Colonic mucosa (tissue), 4 donors: ENCODE data around the gene CDK6. TPM values are rescaled to one million over a fixed set of nuclear protein-coding genes. Genes with fewer than 3 reads are reported as not detected.

Source experiments
- DNase-seq: peaks from one replicate; pipeline ENCODE4 v3.0.0-alpha.2; 2020
- H3K27ac ChIP-seq: fragments of 200-600 bp; one replicate; pipeline ENCODE4 v1.8.0; 2021
- H3K27me3 ChIP-seq: fragments of 200-600 bp; one replicate; pipeline ENCODE4 v1.8.0; 2021
- H3K36me3 ChIP-seq: fragments of 200-600 bp; one replicate; pipeline ENCODE4 v1.8.0; 2021
- H3K4me1 ChIP-seq: fragments of 200-600 bp; one replicate; pipeline ENCODE4 v1.8.0; 2021; ENCODE audit warnings: mild to moderate bottlenecking
- H3K4me3 ChIP-seq: fragments of 200-600 bp; one replicate; pipeline ENCODE4 v1.8.0; 2021
- H3K9ac ChIP-seq, 2 donors: one replicate each; pipeline ENCODE4 v1.7.0; 2013; ENCODE audit warnings: control low read depth in 2 of 2, low read depth in 2 of 2, low read length in 2 of 2
- H3K9me3 ChIP-seq: fragments of 200-600 bp; one replicate; pipeline ENCODE4 v1.8.0; 2021
- CTCF ChIP-seq: fragments of 200-600 bp; IDR thresholded peaks from one replicate; pipeline ENCODE4 v1.8.0; 2022; ENCODE audit warnings: antibody characterized with exemption, mild to moderate bottlenecking
- intact Hi-C: fragments of 100-400 bp; cut with DNase I; formaldehyde crosslinking; loops from one replicate; pipeline ENCODE4 v1.14.1; 2022
- total RNA-seq, 2 donors: library from RNA; stranded (reverse); fragmentation: NEBNext Ultra II Directional in 1 of 2; extraction: Animal tissue kit (Norgen Biotek cat#: 25700) in 1 of 2; gene quantifications; one replicate each; pipeline ENCODE4 v1.2.1, GENCODE V29; 2021
- donor health status: healthy.
- donor health status: DM: no; HTN: no; CAD: no.
- donor health status: DM: no; HTN: no; CAD: no.

Gene CDK6
- total RNA-seq, 2 donors from 2014 or later, result 37.1 to 55.4 TPM

GRCh38 chr7:92681633-92682032 is 154.7 kb downstream of the CDK6 start:
- no peaks in the 10 kb centered on the region for H3K9me3 ChIP-seq
- H3K4me3 ChIP-seq, result no peak overlapping the region
- intact Hi-C loops, result no loop called here
- no peak for TF ChIP-seq CTCF
- no peak for DNase-seq
- H3K4me1 ChIP-seq, result peaks cover 8% of the 10 kb centered on the region
- H3K27ac ChIP-seq, result no peak overlapping the region
- no peaks in the 10 kb centered on the region for H3K27me3 ChIP-seq
- H3K36me3 ChIP-seq, result no peaks in the 10 kb centered on the region
- no peak overlapping the region for H3K9ac ChIP-seq

DNA sequence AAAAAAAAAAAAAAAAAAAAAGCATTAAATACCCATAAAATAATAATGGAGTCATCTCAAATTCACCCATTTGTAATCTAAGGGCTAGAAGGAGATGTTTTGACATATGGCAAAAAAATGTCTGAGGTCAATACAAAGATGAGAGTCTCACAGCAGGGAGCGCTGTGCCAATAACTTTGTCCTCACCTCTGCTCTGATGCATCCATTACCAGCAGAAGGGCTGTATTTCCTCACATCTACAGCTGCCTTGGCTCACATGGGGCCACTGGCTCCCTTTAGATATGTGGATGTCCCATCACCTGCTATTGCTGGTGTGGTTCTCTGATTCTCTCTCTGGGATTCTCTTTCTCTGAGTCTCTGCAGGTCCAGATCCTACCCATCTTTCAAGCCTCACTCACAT is 155.9 kb downstream of the CDK6 start:
- intact Hi-C loops, result no loop called here

GRCh38 chr7:92678291-92678920 is 158.0 kb downstream of the CDK6 start:
- Histone ChIP-seq H3K9ac (no peak overlapping the region), H3K27me3 (no peaks in the 10 kb centered on the region), H3K4me3 (no peak overlapping the region), H3K36me3 (no peaks in the 10 kb centered on the region), H3K27ac (no peak overlapping the region), H3K4me1 (peaks cover 8% of the 10 kb centered on the region), H3K9me3 (no peaks in the 10 kb centered on the region)
- no peak for DNase-seq
- intact Hi-C loops, result no loop called here
- no peak for TF ChIP-seq CTCF

More for the DNA sequence above, 155.9 kb downstream of the CDK6 start:
- H3K36me3 ChIP-seq, result no peaks in the 10 kb centered on the region
- no peak for TF ChIP-seq CTCF
- peaks cover 8% of the 10 kb centered on the region for H3K4me1 ChIP-seq
- no peak for DNase-seq
- no peak overlapping the region for H3K9ac ChIP-seq
- no peak overlapping the region for H3K27ac ChIP-seq
- no peak overlapping the region for H3K4me3 ChIP-seq
- no peaks in the 10 kb centered on the region for H3K9me3 ChIP-seq
- H3K27me3 ChIP-seq, result no peaks in the 10 kb centered on the region

- no peaks in the 10 kb centered on the region for H3K27me3 ChIP-seq
- H3K27ac ChIP-seq, result no peak overlapping the region
- H3K4me3 ChIP-seq, result no peak overlapping the region
- intact Hi-C loops, result no loop called here
- no peaks in the 10 kb centered on the region for H3K4me1 ChIP-seq
- no peak for DNase-seq
- no peaks in the 10 kb centered on the region for H3K36me3 ChIP-seq
- no peaks in the 10 kb centered on the region for H3K9me3 ChIP-seq
- H3K9ac ChIP-seq, result no peak overlapping the region
- no peak for TF ChIP-seq CTCF
Observed at GRCh38 chr7:92674379-92674778, 162.0 kb downstream of the CDK6 start.

GRCh38 chr7:92671505-92672169 is 164.7 kb downstream of the CDK6 start:
- H3K4me3 ChIP-seq, result no peak overlapping the region
- H3K9ac ChIP-seq, result no peak overlapping the region
- no peaks in the 10 kb centered on the region for H3K36me3 ChIP-seq
- no peak for DNase-seq
- no peaks in the 10 kb centered on the region for H3K9me3 ChIP-seq
- intact Hi-C loops, result no loop called here
- TF ChIP-seq CTCF, result no peak
- H3K4me1 ChIP-seq, result no peaks in the 10 kb centered on the region
- no peak overlapping the region for H3K27ac ChIP-seq
- no peaks in the 10 kb centered on the region for H3K27me3 ChIP-seq
